Esophagus squamous epithelium (tissue), 4 donors: ENCODE measurements around the gene PMEPA1.

Experiments
- CTCF ChIP-seq, 6 experiments: fragments of 450-650 bp in 4 of 6; fragments of 200-600 bp in 2 of 6; sonication (generic) in 2 of 6; IDR thresholded peaks; one replicate each; pipeline ENCODE4 v1.5.1; 2016 to 2019; ENCODE audit warnings: antibody characterized with exemption in 6 of 6, mild to moderate bottlenecking in 4 of 6, moderate library complexity in 4 of 6
- POLR2A ChIP-seq, 4 donors: fragments of 450-650 bp; IDR thresholded peaks; one replicate each; pipeline ENCODE4 v1.6.1; 2017; ENCODE audit warnings: antibody characterized with exemption in 4 of 4, mild to moderate bottlenecking in 4 of 4, moderate library complexity in 3 of 4

GRCh38 chr20:57699395-57699794 is 10.4 kb downstream of the PMEPA1 start:
- no peak for TF ChIP-seq CTCF (IDR thresholded peaks at IDR 0.05)
- no peak for TF ChIP-seq POLR2A (IDR thresholded peaks at IDR 0.05)
